Measurements from ENCODE around the gene DIPK2A. TPM values are rescaled to one million over a fixed set of nuclear protein-coding genes. Genes with fewer than 3 reads are reported as not detected.

The DIPK2A gene
- total RNA-seq, 1 experiment from 2014 or later = 11.0 TPM

DNA sequence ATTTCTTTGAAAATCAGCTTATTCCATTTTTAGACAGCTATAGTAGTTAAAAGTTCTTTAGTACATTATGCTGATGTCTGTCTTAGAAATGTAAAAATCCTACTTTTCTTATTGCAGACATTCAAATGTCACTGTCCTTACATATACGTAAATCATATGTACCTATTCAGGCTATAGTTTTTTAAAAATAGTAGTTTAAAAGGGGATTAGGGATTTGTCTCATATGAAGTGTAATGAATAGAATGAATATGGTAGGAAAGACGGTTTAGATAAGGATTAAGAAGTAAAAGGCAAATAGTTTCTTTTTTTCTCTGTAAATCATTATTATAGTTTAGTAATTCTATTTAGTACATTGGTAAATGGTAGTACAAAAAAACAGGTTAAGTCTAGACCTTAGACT lies 7.4 kb downstream of the DIPK2A start (continued):
- TF ChIP-seq, protein P1, sequence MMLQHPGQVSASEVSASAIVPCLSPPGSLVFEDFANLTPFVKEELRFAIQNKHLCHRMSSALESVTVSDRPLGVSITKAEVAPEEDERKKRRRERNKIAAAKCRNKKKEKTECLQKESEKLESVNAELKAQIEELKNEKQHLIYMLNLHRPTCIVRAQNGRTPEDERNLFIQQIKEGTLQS (IDR thresholded peaks at IDR 0.05) = no peak

DNA sequence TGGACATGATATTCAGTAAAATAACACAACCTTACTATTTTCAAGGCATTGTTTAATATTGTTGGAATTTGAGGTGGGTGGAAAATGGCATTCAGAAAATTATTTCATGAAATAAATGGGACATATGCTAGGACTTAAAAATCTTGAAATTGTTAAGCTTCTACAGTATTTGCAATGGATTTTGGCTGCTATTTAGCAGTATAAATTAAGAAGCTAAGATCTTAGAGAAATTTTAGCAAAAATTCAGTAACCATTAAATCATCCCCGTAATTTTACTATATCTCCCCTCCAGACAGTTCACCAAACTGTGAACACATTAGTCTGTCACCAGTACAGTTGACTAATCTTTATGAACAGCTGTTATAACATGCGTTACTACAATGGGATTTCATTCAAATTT lies 8.2 kb downstream of the DIPK2A start:
- Histone ChIP-seq H3K79me2 (ENCODE audit: insufficient read depth, low read length) (peaks cover 81% of the 10 kb centered on the region), H3K4me1 (ENCODE audit: control insufficient read depth in 1 of 2, insufficient read depth in 2 of 2, low read length in 2 of 2) (no peaks in the 10 kb centered on the region), H3K36me3 (ENCODE audit: control insufficient read depth in 1 of 2, insufficient read depth in 2 of 2, low read length in 2 of 2) (no peaks in the 10 kb centered on the region), H3K9me3 (ENCODE audit: control insufficient read depth in 1 of 2, insufficient read depth in 1 of 2, low read depth in 1 of 2, low read length in 2 of 2) (no peaks in the 10 kb centered on the region), H3K4me2 (ENCODE audit: low read length) (no peak overlapping the region), H4K20me1 (ENCODE audit: insufficient read depth) (0 out of 2 replicates have a peak, but pooled peaks cover under 1% of the 10 kb centered on the region), H3K9ac (ENCODE audit: low read length) (no peak overlapping the region), H3K4me3 (replicated peaks in 1 of 2; ENCODE audit: low read depth in 1 of 2, low read length in 2 of 2) (no peak overlapping the region), H3K9me2 (ENCODE audit: insufficient read depth) (no peaks in the 10 kb centered on the region), H2AFZ (ENCODE audit: low read depth, low read length, poor library complexity, severe bottlenecking) (no peak overlapping the region), H3K27ac (ENCODE audit: low read depth, low read length) (no peak overlapping the region), H3K27me3 (ENCODE audit: insufficient read depth, low read length) (no peaks in the 10 kb centered on the region)
- ChIA-PET CTCF (interaction anchor here (1.0 kb wide), 1 partner anchor 8 kb away, joined by 4 read pairs; the partner anchor contains the start of gene DIPK2A), POLR2A (interaction anchor here (1.5 kb wide), 1 partner anchor 8 kb away, joined by 10 read pairs; the partner anchor contains the start of gene DIPK2A), RAD21 (ENCODE audit: low non-redundant PET in 1 of 2, low total read pairs in 2 of 2, uncharacterized antibody in 2 of 2, unreplicated experiment in 2 of 2) (no interaction called here)
- no TSS peak for BruUV-seq (replicated peaks)
- DNase-seq (ENCODE audit: low read depth, low spot score) (no peak), ATAC-seq (no peak)
- TF ChIP-seq EGR1 (IDR thresholded peaks at IDR 0.05; ENCODE audit: low read depth) (no peak), ELF1 (IDR thresholded peaks at IDR 0.05; ENCODE audit: borderline replicate concordance, low read depth) (no peak), SIN3A (IDR thresholded peaks at IDR 0.05; ENCODE audit: low read depth) (no peak), POLR2AphosphoS5 (IDR thresholded peaks at IDR 0.05; ENCODE audit: low read depth, low read length) (no peak), JUND (IDR thresholded peaks at IDR 0.05) (no peak), SRF (IDR thresholded peaks at IDR 0.05; ENCODE audit: low read depth) (no peak), ZFX (IDR thresholded peaks at IDR 0.05) (no peak), YY1 (IDR thresholded peaks at IDR 0.05; ENCODE audit: extremely low read depth, insufficient replicate concordance, low read depth, low read length) (no peak), EZH2phosphoT487 (IDR thresholded peaks at IDR 0.05; ENCODE audit: borderline replicate concordance) (no peak), FOSL1 (IDR thresholded peaks at IDR 0.05; ENCODE audit: low read depth) (no peak), EZH2 (IDR thresholded peaks at IDR 0.05) (no peak), CEBPB (IDR thresholded peaks at IDR 0.05; ENCODE audit: low read depth) (no peak), POLR2A (IDR thresholded peaks at IDR 0.05; ENCODE audit: borderline replicate concordance, extremely low read depth, insufficient read depth, insufficient read length) (no peak)
- TF ChIP-seq, protein P2, sequence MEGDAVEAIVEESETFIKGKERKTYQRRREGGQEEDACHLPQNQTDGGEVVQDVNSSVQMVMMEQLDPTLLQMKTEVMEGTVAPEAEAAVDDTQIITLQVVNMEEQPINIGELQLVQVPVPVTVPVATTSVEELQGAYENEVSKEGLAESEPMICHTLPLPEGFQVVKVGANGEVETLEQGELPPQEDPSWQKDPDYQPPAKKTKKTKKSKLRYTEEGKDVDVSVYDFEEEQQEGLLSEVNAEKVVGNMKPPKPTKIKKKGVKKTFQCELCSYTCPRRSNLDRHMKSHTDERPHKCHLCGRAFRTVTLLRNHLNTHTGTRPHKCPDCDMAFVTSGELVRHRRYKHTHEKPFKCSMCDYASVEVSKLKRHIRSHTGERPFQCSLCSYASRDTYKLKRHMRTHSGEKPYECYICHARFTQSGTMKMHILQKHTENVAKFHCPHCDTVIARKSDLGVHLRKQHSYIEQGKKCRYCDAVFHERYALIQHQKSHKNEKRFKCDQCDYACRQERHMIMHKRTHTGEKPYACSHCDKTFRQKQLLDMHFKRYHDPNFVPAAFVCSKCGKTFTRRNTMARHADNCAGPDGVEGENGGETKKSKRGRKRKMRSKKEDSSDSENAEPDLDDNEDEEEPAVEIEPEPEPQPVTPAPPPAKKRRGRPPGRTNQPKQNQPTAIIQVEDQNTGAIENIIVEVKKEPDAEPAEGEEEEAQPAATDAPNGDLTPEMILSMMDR (IDR thresholded peaks at IDR 0.05 in 2 of 3, conservative IDR thresholded peaks at IDR 0.05 in 1 of 3; ENCODE audit: borderline replicate concordance in 1 of 3, insufficient read depth in 1 of 3, low read depth in 2 of 3, low read length in 2 of 3) = no peak
- TF ChIP-seq, protein P1 (IDR thresholded peaks at IDR 0.05) = no peak
- TF ChIP-seq, protein P3, sequence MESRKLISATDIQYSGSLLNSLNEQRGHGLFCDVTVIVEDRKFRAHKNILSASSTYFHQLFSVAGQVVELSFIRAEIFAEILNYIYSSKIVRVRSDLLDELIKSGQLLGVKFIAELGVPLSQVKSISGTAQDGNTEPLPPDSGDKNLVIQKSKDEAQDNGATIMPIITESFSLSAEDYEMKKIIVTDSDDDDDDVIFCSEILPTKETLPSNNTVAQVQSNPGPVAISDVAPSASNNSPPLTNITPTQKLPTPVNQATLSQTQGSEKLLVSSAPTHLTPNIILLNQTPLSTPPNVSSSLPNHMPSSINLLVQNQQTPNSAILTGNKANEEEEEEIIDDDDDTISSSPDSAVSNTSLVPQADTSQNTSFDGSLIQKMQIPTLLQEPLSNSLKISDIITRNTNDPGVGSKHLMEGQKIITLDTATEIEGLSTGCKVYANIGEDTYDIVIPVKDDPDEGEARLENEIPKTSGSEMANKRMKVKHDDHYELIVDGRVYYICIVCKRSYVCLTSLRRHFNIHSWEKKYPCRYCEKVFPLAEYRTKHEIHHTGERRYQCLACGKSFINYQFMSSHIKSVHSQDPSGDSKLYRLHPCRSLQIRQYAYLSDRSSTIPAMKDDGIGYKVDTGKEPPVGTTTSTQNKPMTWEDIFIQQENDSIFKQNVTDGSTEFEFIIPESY (IDR thresholded peaks at IDR 0.05; ENCODE audit: extremely low read depth, insufficient replicate concordance, low read length) = no peak
- intact Hi-C loops (cut with micrococcal nuclease) = loop anchor here (10.0 kb wide), 1 partner anchor 1785 kb away; no protein-coding TSS in a partner anchor

Data from HCT116 (cell line).